K562 (cell line): ENCODE data around the gene BAIAP2. TPM values are rescaled to one million over a fixed set of nuclear protein-coding genes. Genes with fewer than 3 reads are reported as not detected.

Experiments
- ATF4 ChIP-seq: fragments of 450-650 bp; formaldehyde crosslinking; IDR thresholded peaks from 2 replicates; pipeline ENCODE4 v1.4.0; 2022; ENCODE audit warnings: mild to moderate bottlenecking, moderate library complexity
- BRD9 ChIP-seq: fragments of 450-650 bp; IDR thresholded peaks from 2 replicates; pipeline ENCODE4 v1.6.1; 2018; ENCODE audit warnings: low read depth; ENCODE audit not compliant: partially characterized antibody
- C11orf30 ChIP-seq: fragments of 450-650 bp; IDR thresholded peaks from 2 replicates; pipeline ENCODE4 v1.6.1; 2016; ENCODE audit warnings: low read depth, mild to moderate bottlenecking
- CEBPB ChIP-seq: fragments of 450-650 bp; IDR thresholded peaks from 2 replicates; pipeline ENCODE4 v1.6.1; 2016; ENCODE audit warnings: missing genetic modification characterization, missing compliant biosample characterization
- E2F5 ChIP-seq: sonication (generic); formaldehyde crosslinking; IDR thresholded peaks from 2 replicates; pipeline ENCODE4 v1.8.0; 2022; ENCODE audit warnings: mild to moderate bottlenecking, missing genetic modification reagents
- ELF2 ChIP-seq: fragments of 250-450 bp; sonication (Bioruptor Pico); IDR thresholded peaks from 2 replicates; pipeline ENCODE4 v1.5.0; 2021; ENCODE audit warnings: mild to moderate bottlenecking
- GTF2F1 ChIP-seq: IDR thresholded peaks from 2 replicates; pipeline ENCODE4 v1.6.1; 2011; ENCODE audit warnings: low read depth, low read length, improper control_type of control experiment
- HNRNPL ChIP-seq: fragments of 200-400 bp; formaldehyde crosslinking; IDR thresholded peaks from 2 replicates; pipeline ENCODE4 v1.6.1; 2017; ENCODE audit warnings: low read depth, mild to moderate bottlenecking, low read length
- ID3 ChIP-seq, 2 experiments: fragments of 250-450 bp in 1 of 2; fragments of 450-650 bp in 1 of 2; sonication (Bioruptor Pico) in 1 of 2; IDR thresholded peaks; 2 replicates each; pipeline versions ENCODE4 v1.6.1 to v1.8.0; 2016 to 2021; ENCODE audit warnings: mild to moderate bottlenecking in 2 of 2, moderate library complexity in 2 of 2, missing compliant biosample characterization in 1 of 2, missing genetic modification characterization in 1 of 2
- JUND ChIP-seq, 2 experiments: IDR thresholded peaks; 2 replicates in 1 of 2; 3 replicates in 1 of 2; pipeline ENCODE4 v1.6.1; 2011; ENCODE audit warnings: borderline replicate concordance in 2 of 2, low read depth in 2 of 2, low read length in 2 of 2, improper control_type of control experiment in 1 of 2, missing biosample characterization in 1 of 2, missing genetic modification characterization in 1 of 2, missing genetic modification reagents in 1 of 2
- MAFG ChIP-seq: fragments of 450-650 bp; conservative IDR thresholded peaks from 2 replicates; pipeline ENCODE4 v1.6.1; 2016; ENCODE audit warnings: missing genetic modification characterization, missing compliant biosample characterization
- PML ChIP-seq: IDR thresholded peaks from 2 replicates; pipeline ENCODE4 v1.6.1; 2012; ENCODE audit warnings: low read length, inconsistent platforms
- POLR2H ChIP-seq: IDR thresholded peaks from 2 replicates; pipeline ENCODE4 v1.6.1; 2016; ENCODE audit warnings: missing genetic modification characterization, low read depth, mild to moderate bottlenecking, control low read depth, missing compliant biosample characterization, moderate library complexity
- SIN3A ChIP-seq, 2 experiments: fragments of 150-350 bp in 1 of 2; IDR thresholded peaks; 2 replicates each; pipeline ENCODE4 v1.6.1; 2011 to 2016; ENCODE audit warnings: borderline replicate concordance in 2 of 2, low read depth in 2 of 2, low read length in 2 of 2, mild to moderate bottlenecking in 2 of 2, moderate library complexity in 2 of 2; ENCODE audit not compliant: control insufficient read depth in 1 of 2
- SMARCA5 ChIP-seq: fragments of 450-650 bp; IDR thresholded peaks from 2 replicates; pipeline ENCODE4 v1.6.1; 2016
- TCF7L2 ChIP-seq: fragments of 150-350 bp; IDR thresholded peaks from 2 replicates; pipeline ENCODE4 v1.6.1; 2016; ENCODE audit warnings: low read depth, mild to moderate bottlenecking, low read length, moderate library complexity
- ZBTB33 ChIP-seq: sonication (generic); formaldehyde crosslinking; IDR thresholded peaks from 2 replicates; pipeline ENCODE4 v1.8.1; 2023; ENCODE audit warnings: mild to moderate bottlenecking, missing genetic modification reagents
- ZNF184 ChIP-seq: sonication (generic); formaldehyde crosslinking; IDR thresholded peaks from 2 replicates; pipeline ENCODE4 v1.5.0; 2020; ENCODE audit warnings: missing genetic modification reagents
- ZNF444 ChIP-seq: fragments of 250-450 bp; sonication (Bioruptor Pico); IDR thresholded peaks from 2 replicates; pipeline ENCODE4 v1.4.0; 2020; ENCODE audit warnings: mild to moderate bottlenecking, moderate library complexity
- ZNF583 ChIP-seq: fragments of 250-450 bp; sonication (Bioruptor Pico); IDR thresholded peaks from 2 replicates; pipeline ENCODE4 v1.4.0; 2020
- ZNF586 ChIP-seq: fragments of 450-650 bp; formaldehyde crosslinking; conservative IDR thresholded peaks from 2 replicates; pipeline ENCODE4 v1.4.0; 2020; ENCODE audit warnings: mild to moderate bottlenecking, moderate library complexity
- ZNF696 ChIP-seq: fragments of 250-450 bp; sonication (Bioruptor Pico); conservative IDR thresholded peaks from 2 replicates; pipeline ENCODE4 v1.4.0; 2020; ENCODE audit warnings: mild to moderate bottlenecking, moderate library complexity
- ZNF778 ChIP-seq: fragments of 450-650 bp; formaldehyde crosslinking; IDR thresholded peaks from 2 replicates; pipeline ENCODE4 v1.4.0; 2020; ENCODE audit warnings: mild to moderate bottlenecking, moderate library complexity
- polyA plus RNA-seq, 8 experiments: library from polyadenylated mRNA; depleted of rRNA in 4 of 8; stranded (reverse) in 5 of 8; unstranded in 3 of 8; fragments of >200 nt; fragmentation: Nextera tagmentation in 2 of 8; fragmentation: Illumina TruSeq in 1 of 8; extraction: Ambion mirVana in 2 of 8; extraction: Trizol in 1 of 8; gene quantifications; 2 replicates each; pipeline versions ENCODE4 v1.2.1 to v1.2.3, GENCODE V29; 2011 to 2014; ENCODE audit warnings: inconsistent platforms in 1 of 8, missing spikeins in 1 of 8
- total RNA-seq, 7 experiments: library from RNA; depleted of rRNA in 6 of 7; stranded (reverse); fragments of >200 nt in 6 of 7; fragmentation: Illumina TruSeq in 2 of 7; extraction: Trizol in 2 of 7; gene quantifications; 2 replicates each; pipeline versions ENCODE4 v1.2.1 to v1.2.3, GENCODE V29; 2011 to 2021; ENCODE audit warnings: low replicate concordance in 1 of 7

Gene BAIAP2
- total and polyA plus RNA-seq, 9 of the 15 experiments (the other 6 are each of a cell fraction or from before 2014, with no cell fraction given), result 2.3 to 51.6 (median 18.4) TPM

- no peak for TF ChIP-seq ATF4 (CRISPR knock-in tag)
- TF ChIP-seq POLR2H (tag), result no peak
- peak in 1 of 2 experiments; percentile 71; a peak in 1 of 4 replicates for TF ChIP-seq SIN3A (IDR thresholded peaks at IDR 0.05; ENCODE audit: borderline replicate concordance in 2 of 2, control insufficient read depth in 1 of 2, low read depth in 2 of 2, low read length in 2 of 2)
- TF ChIP-seq TCF7L2, result peak; percentile 50; the same call in 1 of the 2 replicates
- TF ChIP-seq E2F5 (CRISPR knock-in tag), result 0 out of 2 replicates have a peak, but pooled peaks have one; percentile 17
- no peak for TF ChIP-seq ZNF696 (CRISPR knock-in tag)
- no peak for TF ChIP-seq ZNF583 (CRISPR knock-in tag)
- no peak for TF ChIP-seq ID3 (CRISPR knock-in tag; IDR thresholded peaks at IDR 0.05)
- TF ChIP-seq ID3 (tag; IDR thresholded peaks at IDR 0.05), result no peak
- TF ChIP-seq CEBPB (tag), result peak; percentile 31; the same call in 1 of the 2 replicates
- TF ChIP-seq MAFG (tag), result no peak
- TF ChIP-seq PML, result no peak; the same call in 1 of the 2 replicates
- TF ChIP-seq HNRNPL, result no peak
- no peak for TF ChIP-seq ELF2 (CRISPR knock-in tag)
- TF ChIP-seq ZNF778, result no peak
- no peak for TF ChIP-seq ZNF586 (CRISPR knock-in tag)
- no peak for TF ChIP-seq ZNF184
- TF ChIP-seq GTF2F1, result no peak
- TF ChIP-seq C11orf30, result no peak
- no peak for TF ChIP-seq BRD9
- TF ChIP-seq SMARCA5, result no peak
- 0 out of 2 replicates have a peak, but pooled peaks have one; percentile 34 for TF ChIP-seq ZBTB33 (CRISPR knock-in tag)
- no peak for TF ChIP-seq ZNF444 (CRISPR knock-in tag)
- TF ChIP-seq JUND (IDR thresholded peaks at IDR 0.05; ENCODE audit: borderline replicate concordance, low read depth, low read length), result peak; percentile 67
- peak; percentile 15; the same call in 1 of the 3 replicates for TF ChIP-seq JUND (tag; IDR thresholded peaks at IDR 0.05; ENCODE audit: borderline replicate concordance, low read depth, low read length)
Measured at GRCh38 chr17:81057079-81057730, 22.3 kb downstream of the BAIAP2 start (continued).
